Bone marrow (tissue), 2 donors: Measurements from ENCODE around the gene IL1RL1.

Experiments used
- DNase-seq, 2 donors: peaks; one replicate each; lab custom pipeline; 2025; lab: John Stamatoyannopoulos, UW

IL1RL1 gene

DNA sequence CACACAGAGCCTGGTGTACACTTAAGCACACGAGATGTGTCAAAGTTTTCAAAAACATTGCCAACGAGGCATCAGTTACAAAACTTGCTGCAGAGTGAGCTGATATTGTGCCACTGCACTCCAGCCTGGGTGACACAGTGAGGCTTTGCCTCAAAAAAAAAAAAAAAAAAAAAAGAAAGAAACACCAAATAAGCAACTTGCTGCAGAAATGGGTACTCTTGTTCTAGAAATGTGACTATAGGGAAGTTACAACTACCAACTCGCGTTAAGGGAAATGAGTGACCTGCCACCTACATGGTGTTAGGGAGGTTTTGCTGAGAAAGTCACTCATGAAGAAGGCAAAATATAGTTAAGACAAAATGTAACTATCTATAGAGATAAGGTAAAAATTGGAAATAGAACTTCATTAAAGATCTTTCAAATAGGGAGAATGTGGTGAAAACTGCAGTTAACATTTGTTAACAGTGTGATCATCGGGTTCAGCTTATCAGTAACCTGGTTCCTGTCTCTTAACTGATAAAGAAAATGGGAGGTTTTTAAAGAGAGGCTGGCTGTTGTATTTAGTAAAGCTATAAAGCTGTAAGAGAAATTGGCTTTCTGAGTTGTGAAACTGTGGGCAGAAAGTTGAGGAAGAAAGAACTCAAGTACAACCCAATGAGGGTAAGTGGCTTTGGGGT is at the start of gene IL1RL1:
TSS of gene IL1RL1 (plus strand) at position 600 of the 677 bp plus-strand sequence. CDS start 26,702 bp downstream, outside the sequence.
- peak in 1 of 2 donors; percentile 12 for DNase-seq

DNA sequence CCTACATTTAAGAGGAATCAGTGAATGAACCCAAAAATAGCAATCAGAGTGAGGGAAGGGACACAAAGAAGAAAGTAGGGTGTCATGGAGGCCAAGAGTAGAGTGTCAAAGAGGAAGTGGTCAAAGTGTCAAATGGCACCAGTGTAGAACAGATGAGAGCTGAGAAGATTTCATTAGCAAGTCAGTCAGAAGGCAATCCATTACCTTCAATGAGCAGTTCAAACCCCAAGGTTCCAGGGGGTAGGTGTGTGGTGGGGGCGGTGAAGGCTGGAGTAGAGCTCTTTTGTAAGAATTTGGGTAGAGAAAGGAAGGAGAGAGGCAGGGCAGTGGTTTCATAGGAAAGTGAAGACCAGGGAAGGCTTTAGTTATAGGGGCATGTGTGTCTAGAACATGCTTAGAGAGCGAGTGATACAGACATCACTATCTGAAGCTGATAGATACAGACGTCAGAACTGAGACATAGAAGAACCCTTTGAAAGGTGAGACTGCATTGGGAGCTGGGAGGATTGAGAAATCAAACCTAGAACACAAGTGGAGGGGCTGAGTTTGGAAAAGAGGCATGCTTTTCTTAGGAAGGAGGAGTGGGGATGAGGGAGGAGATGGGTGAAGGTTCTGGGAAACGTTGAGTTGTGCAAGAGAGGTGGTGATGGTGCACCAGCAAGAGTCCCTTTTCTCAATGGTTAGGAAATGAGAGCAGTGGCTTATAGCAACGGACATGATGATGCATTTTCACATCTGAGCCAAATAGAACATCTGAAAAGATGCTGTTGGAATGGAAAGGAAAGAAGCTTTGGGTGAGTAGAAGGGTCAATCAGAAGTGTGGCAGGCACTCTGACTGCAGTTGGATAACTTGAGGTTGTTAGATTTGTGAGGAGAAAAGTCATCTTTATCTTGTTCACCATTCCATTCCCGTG is 48.9 kb upstream of the IL1RL1 start:
- no peak for DNase-seq

DNA sequence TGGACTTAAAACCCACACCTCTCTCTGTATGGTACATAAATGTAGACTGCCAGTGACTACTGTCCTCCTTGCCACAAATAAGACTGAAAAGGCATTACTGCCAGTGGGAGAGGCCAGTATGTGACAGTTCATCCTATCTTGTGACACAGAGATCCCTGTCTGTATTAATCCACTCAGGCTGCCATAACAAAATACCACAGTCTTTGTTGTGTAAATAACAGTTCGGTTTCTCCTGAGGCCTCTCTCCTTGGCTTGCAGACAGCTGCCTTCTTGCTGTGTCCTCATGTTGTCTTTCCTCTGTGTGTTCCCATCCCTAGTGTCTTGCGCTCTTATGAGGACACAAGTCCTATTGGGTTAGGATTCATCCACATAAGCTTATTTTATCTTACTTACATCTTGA is 46.4 kb upstream of the IL1RL1 start:
- no peak for DNase-seq

DNA sequence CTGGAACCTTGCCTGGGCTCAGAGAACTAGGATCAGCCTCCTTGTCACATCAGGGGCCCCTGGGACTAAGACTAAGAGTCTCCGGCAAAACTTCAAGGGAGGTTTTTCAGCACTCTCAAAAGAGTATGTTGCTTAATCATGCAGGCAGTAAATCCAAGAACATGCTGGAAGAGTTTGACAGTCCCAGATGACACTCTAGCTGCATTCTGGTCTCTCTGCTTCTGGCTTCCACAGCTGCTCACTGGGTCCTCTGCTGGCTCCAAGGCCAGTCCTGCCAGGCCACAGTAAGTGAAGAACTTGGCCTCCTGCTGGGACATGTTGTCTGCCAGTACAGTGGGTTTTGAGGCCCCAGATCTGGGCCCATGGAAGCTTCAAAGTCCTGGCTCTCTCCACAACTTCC is 45.2 kb upstream of the IL1RL1 start:
- DNase-seq, result no peak

DNA sequence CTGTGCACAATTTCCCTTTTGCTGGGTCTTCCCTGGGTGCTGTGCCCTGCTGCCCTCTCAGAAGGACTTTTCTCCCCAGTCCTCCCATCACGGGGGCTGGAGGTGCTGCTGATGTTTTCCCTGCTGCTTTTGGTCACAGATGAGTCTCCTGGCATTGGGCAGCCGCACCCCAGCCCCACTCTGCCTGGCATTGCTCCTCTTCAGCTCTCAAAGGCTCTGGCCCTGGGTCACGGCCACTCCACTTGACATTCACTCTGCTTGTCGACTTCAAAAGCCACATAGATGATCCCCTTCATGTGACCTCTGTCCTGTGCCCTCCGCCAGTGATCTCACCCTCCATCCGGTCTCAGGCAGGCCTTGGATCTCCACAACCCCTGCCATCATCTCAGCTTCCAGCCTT is 43.6 kb upstream of the IL1RL1 start:
- no peak for DNase-seq

DNA sequence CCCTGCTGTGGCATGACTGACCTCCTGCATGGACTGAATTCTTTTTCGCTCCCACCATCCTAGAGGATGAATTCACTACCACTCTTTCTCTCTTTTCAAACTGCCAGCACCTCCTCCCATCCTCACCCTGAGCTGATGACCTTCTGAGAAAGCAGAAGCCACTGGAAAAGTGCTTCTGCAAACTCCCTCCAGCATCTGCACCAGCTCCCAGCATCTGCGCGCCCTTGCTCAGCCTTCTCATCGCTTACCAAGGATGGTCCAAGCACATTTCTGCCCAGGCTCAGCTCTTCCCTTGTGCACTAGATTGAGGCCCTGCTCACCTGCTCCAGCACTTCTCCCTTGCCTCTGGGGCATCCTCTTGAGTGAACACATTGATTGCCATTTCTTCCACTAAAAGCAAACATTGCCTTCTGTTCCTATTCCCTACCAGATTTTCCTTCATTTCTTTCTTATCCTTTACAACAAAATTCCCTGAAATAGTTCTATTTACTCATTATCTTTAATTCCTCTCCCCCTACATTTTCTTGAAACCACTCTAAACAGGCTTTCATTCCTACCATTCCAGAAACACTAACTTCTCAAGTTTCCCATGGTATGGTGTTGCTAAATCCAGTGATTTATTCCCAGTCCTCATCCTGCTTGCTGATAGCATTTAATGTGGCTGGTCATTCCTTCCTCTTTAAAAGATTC is 42.7 kb upstream of the IL1RL1 start:
- no peak for DNase-seq

DNA sequence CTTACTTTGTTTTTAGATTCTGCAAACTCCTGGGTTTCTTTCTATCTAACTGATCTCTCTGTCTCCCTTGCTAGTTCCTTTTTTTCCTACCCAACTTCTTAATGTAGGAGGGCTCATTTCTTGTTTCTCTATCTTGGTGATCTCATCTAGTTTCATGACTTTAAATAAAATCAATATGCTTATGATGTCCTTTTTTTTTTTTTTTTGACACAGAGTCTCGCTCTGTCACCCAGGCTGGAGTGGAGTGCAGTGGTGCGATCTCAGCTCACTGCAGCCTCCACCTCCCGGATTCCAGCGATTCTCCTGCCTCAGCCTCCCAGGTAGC is 42.2 kb upstream of the IL1RL1 start:
- peak in 1 of 2 donors; percentile 68 for DNase-seq

DNA sequence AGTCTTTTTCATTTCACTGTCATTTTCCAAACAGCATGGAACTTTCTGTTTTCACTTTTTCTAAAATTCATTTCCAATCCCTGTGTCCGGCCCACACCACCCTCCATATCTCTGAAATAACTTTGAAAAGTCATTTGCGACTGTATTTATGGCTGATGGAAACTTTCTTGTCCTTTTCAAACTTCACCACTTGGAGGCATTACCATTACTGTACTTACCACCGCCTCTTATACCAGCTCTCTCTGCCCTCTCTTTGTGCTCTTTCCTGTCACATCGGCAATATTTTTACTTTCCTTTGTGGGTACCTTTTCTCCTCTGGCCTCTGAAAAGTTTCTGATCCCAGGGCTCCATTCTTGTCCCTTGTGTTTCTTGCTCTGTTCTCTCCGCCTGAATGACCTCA is 39.5 kb upstream of the IL1RL1 start:
- no peak for DNase-seq

DNA sequence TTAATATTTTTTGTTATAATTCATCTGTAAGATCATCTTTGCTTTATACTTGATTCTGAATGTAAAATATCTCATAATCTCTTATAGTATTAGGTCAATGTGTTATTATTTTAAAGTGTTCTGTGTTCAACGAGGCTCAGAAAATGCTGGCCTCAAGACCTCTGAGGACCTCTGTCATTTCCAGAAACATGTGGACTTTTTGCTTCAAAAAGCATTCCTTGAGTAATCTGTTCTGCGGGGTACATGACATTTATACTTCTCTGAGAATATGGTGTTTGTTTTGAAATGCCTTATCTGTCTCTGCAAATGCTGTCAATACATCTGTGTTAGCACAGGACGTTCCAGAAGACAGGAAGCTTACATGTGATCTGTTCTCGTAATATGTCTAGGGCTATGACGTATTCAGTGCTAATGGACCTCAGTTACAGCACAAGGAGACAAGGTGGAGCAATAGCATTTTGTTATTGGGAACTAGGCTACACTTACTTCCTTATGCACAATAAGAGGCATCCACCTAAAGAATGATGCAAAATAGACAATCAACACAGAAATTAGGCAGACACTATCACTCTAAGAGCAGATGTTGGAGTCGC is 37.6 kb upstream of the IL1RL1 start:
- DNase-seq, result peak in 1 of 2 donors; percentile 15

DNA sequence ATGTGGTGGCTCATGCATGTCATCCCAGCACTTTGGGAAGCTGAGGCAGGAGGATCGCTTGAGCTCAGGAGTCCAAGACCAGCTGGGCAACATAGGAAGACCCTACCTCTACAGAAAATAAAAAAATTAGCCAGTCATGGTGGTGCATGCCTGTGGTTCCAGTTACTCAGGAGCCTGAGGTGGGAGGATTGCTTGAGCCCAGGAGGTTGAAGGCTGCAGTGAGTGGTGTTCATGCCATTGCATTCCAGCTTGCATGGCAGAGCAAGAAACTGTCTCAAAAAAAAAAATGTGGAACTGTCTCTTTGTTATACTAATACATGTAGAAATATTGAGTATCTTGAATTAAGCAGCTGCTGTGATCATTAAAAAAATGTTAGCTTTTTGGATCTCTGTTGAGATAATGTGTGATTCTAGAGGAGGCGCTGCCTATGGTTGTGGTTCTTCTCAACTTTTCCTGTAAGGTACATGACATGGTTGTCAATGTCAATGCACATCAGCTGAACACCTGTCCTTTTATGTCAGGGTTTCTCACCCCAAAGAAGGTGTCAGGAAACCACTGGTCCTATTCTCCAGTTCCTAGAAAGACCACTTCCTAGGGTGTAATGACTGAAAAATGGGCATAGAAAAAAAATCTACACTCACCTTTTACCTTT is 34.7 kb upstream of the IL1RL1 start:
- no peak for DNase-seq

DNA sequence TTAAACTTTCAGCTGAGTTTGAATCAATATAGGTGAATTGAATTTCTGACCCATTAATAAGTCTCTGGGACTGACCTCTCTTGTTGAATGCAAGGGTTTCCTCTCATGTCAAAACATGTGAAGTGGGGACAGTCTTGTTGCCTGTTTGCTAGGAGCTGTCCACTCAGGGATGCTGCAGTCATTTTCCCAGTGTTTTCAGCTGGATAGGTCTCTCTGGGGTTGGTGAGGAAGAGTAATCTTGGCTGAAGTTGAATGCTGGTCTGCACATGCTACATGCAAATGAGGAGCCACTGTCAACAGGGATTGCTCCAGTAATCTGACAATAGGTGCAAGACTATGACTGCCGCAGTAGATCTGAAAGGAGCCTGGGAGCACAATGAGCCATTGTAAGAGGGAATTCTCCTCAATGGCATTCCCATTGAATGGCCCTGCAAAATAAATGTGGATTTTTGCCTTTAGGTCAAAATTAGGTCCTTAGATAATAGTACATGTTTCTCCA is 34.1 kb upstream of the IL1RL1 start:
- no peak for DNase-seq

DNA sequence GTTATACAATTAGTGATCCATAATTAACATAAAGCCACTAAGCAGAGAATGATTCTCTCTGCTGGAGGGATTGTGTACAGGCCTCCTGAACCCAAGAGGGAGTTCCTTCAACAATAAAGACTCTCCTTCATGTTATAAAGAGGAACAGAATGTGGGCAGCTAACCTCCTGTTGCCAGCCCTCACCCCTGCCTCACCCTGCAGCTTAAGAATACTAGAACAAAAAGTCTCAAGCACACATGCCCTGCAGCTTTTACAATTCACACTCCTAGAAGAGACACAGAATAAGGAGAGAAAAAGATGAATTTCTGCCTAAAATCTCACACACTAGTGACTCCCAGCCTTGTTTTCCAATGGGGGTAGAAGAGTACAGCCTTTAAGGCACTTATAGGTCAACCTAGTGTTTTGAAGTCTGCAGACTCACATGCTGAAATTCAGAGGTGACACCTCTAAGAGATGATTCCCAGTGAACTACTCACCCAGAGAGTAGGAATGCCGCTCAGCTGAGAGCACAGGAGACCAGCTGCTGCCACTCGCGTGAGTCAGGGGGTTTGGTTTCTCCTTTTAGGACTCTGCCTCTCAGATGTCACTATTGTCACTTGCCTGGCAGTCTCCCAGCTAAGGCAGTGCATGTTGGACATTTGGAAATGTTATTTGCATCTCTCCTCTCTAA is 32.5 kb upstream of the IL1RL1 start:
- DNase-seq, result no peak

DNA sequence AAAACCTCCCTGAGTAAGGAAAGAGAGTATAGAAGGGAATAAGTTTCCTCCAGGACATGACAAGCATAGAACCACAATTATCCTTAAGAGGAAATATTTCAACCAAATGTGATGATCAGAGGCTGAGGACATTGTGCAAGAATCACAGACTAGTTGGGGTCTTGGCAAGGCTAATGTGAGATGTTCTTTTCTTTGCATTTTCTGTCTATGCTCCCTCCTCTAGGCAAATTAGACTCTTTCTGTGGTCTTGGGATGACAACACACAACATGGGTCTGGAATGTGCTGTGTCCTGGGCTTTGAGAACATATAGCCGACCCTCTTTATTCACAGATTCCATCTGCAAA is 32.0 kb upstream of the IL1RL1 start:
- no peak for DNase-seq

DNA sequence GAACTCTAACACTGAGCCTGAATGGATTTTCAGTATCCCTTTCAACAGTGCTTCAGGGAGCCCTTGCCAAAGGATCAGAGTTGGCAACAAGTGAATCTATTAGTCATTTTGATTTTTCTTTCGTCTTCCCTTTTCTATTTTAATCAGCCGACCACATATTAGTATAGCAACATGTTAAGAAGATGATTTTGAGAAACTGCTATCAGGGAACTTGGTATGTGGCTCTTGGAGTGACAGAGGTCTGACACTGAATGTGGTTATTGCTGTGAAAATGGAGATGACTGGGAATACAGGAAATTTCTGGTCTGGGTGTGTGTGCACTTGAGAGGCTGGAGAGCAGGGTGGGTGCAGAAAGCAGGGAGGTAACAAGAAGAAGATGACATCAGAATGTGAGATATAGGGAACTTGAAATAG is 28.7 kb upstream of the IL1RL1 start:
- DNase-seq, result peak in 1 of 2 donors; percentile 75

DNA sequence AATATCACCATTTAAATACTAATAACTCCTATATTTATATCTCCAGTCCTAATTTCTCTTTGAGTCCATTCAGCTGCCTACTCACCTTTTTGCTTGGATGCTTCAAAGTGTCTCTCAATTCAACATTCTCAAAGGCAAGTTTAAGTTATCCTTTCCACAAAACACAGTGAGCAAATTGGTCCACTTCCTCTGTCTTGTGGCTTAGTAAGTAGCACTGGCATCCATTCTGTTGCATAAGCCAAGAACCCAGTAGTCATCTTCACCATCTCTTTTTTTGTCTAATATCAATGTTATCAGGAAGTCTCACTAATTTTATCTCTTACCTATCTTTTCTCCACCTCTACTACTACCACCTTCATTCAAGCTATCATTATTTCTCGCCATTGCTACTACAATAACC is 27.4 kb upstream of the IL1RL1 start:
- no peak for DNase-seq

DNA sequence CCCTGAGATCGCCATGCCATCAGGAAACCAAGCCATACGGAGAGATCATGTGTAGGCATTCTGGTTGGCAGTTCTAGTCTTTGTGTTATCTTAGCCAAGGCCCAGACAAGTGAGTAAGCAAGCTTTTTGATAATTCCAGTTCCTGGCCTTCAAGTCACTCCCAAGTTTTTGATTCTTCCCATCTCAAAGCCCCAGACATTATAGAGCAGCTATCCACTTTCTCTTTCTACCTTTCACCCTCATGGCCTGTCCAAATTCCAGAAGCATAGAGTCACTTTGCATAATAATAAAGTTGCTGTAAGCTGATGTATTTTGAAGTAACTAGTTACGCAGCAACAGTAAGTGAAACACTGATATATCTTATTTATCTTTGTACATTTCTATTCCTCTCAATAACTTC is 26.8 kb upstream of the IL1RL1 start:
- DNase-seq, result no peak

DNA sequence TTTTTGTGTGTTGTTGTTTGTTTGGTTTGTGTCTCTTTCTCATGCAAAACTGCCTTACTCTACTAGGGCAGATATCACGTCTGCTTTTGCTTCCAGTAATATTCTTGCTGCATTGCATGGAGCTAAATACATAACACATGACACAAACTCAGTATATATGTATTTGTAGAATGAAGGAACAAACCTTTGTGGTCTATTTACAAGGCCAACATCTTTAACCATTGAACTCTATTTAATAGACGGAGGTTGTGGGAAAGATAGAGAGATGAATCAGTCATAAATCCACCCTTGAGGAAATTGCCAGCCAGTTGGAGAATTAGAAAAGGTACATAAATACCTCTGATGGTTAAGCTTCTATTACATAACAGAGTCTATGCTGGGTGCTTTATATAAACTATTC is 26.0 kb upstream of the IL1RL1 start:
- no peak for DNase-seq

DNA sequence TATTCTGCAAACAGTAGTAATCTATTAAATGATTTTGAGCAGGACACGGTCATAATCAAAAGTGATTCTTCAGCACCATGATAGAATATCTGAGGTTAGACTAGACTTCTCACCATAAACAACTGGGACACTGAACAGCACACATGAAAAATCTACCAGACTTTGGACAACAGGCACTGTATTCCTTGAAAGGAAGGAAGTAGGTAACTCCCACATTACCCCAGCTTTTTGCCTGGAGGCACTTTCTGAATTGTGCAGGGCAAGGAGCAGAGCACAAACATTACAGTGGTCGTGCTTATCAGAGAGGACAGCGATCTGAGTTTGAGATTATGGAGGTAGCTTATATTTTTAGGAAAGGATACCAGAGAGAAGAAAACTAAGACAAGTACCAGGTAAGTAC is 25.3 kb upstream of the IL1RL1 start:
- DNase-seq, result no peak

DNA sequence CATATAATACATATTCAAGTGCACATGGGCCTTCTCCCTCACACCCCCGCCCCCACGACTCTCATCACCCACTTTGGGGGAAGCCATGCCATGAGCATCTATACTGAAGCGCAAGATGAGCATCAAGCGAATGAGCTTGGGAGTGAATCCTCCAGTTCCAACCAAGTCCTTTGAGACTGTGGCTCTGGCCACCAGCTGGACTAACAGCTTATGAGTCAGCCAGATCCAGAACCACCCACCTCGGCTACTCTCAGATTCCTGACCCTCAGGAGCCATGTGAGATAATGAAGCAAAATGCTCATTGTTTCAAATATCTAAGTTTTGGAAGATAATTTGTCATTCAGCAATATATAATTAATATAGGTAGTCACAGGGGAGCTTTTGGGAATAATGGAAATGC is 22.2 kb upstream of the IL1RL1 start:
- DNase-seq, result no peak

DNA sequence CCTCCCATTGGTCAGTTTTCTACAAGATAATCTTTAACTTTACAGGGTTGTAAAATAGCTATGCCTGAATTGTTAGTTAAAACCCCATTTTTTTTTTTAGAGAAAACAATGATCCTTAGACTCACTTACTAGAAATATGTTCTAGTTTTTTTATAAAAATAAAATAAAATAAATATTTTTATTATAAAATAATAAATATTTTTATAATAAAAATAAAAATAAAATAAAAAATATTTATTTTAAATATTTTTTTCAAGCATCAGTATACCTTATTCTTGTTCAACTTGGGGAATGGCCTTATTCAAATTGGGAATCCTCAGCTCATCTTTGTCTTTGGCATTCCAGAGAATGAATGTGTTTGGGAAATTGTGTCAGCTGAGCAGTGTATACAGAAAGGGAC is 20.8 kb upstream of the IL1RL1 start:
- no peak for DNase-seq

DNA sequence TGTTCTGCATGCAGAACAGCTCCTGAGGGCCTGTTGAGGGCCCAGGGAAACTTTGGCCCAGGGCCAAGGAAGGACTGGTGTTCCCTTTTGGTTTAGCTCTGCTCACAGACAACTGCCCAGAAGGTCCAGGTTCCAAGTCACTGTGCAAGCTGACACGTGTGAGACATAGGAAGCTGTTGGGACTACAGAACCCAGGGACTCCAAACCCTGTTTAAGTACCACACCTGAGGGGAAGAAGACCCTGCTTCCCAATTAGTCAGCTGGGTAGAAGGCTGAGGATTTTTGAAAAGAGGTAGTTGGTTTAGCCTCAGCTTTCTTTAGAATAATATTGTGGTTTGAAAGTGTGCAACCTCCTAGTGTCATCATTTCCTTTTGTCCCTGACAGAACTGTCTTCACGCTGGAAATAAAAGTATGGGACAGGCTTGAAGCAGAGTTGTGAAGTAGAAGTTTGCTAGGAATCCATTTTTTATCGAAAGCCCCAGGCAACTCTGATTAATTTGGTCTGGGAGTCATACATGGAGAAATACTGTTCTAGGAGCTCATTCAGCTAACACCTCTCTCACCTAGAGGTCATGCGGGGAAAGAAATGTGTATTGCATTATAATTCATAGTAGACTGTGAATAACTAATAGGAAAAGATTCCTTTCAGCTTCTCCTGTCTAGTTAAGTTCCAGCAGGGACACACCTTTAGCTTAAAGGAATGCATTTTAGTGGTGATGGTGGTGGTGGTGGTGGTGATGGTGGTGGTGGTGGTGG is 19.9 kb upstream of the IL1RL1 start:
- DNase-seq, result peak in 1 of 2 donors; percentile 70
